ENCODE measurements around the gene CPZ.

The CPZ gene

DNA sequence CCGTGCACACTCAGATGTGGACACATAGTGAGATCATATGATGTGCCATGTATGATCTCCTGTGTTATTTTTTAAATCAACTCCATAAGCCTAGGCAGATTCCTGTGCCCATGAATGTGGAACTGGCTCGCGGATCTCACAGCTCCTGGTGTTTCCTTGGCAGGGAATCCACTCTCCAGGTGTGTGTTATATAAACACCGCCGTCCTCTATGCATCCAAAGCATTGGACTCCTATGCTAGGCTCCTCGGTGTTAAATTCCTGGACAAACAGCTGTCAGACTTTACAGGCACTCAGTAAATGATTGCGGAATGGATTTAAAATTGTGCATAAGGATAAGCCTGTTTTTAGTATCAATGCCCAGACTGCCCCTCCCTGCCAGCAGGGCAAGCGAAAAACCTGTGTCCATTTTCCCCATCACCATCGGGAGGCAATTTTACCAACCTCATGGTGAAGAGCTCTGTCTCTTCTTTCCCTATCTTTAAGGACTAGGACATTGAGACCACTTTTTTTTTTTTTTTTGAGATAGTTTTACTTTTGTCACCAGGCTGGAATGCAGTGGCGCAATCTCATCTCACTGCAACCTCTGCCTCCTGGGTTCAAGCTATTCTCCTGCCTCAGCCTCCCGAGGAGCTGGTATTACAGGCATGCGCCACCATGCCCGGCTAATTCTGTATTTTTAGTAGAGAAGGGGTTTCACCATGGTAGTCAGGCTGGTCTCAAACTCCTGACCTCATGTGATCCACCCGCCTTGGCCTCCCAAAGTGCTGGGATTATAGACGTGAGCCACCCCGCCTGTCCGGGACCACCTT lies 36.0 kb upstream of the CPZ start:
- TF ChIP-seq, protein P1, sequence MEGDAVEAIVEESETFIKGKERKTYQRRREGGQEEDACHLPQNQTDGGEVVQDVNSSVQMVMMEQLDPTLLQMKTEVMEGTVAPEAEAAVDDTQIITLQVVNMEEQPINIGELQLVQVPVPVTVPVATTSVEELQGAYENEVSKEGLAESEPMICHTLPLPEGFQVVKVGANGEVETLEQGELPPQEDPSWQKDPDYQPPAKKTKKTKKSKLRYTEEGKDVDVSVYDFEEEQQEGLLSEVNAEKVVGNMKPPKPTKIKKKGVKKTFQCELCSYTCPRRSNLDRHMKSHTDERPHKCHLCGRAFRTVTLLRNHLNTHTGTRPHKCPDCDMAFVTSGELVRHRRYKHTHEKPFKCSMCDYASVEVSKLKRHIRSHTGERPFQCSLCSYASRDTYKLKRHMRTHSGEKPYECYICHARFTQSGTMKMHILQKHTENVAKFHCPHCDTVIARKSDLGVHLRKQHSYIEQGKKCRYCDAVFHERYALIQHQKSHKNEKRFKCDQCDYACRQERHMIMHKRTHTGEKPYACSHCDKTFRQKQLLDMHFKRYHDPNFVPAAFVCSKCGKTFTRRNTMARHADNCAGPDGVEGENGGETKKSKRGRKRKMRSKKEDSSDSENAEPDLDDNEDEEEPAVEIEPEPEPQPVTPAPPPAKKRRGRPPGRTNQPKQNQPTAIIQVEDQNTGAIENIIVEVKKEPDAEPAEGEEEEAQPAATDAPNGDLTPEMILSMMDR (IDR thresholded peaks at IDR 0.05; ENCODE audit: borderline replicate concordance, control extremely low read depth, extremely low read depth, insufficient read depth, missing control alignments), result no peak
- DNase-seq (ENCODE audit: low spot score), result no peak
- in situ Hi-C loops (cut with MboI; ENCODE audit: low sequenced_read_pairs, unreplicated experiment), result no loop called here

DNA sequence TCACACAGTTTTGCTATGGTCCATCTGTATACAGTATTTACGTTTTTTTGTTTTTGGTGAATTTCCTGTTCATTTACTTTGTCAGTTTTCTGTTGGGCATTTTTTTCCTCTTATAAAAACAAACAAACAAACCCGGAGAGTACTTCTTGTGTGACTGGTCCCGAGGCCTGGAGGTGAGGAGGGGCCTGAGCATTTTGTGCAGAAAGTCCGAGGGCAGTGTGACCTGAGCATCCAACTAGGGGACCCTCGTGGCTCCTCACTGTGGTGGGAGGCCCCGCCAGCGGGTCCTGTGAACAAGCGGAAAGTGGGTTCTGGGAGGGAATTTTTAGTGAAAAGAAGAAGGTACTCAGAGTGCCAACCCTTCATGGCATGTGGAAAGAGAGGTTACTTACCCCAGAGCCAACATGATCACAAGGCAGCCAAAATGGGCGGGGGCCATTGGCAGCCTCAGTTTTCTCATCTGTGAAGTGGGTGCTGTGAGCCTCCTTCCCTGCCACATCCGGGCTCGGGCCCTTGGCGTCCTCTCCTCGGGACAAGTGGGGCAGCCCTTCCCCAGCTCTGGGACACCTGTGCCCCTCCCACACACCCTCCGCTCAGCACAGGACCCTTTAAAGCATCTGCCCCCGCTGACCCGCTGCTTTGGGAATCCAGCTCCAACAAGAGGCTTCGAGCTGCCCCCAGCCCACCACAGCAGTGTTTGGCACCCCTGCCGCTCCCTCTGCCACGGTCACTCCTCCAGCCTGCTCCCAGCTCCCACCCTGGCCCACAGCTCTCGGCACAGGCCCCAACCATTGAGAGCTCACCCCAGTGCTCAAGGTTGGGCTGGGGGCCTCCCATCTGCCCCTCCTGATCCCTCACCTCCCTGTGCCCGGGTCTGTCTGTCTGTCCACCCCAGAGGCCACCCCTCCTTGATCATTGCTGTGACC lies 35.2 kb upstream of the CPZ start:
- in situ Hi-C loops (cut with MboI; ENCODE audit: low sequenced_read_pairs, unreplicated experiment), result no loop called here
- TF ChIP-seq, protein P1 (IDR thresholded peaks at IDR 0.05; ENCODE audit: borderline replicate concordance, control extremely low read depth, extremely low read depth, insufficient read depth, missing control alignments), result no peak
- DNase-seq (ENCODE audit: low spot score), result no peak

DNA sequence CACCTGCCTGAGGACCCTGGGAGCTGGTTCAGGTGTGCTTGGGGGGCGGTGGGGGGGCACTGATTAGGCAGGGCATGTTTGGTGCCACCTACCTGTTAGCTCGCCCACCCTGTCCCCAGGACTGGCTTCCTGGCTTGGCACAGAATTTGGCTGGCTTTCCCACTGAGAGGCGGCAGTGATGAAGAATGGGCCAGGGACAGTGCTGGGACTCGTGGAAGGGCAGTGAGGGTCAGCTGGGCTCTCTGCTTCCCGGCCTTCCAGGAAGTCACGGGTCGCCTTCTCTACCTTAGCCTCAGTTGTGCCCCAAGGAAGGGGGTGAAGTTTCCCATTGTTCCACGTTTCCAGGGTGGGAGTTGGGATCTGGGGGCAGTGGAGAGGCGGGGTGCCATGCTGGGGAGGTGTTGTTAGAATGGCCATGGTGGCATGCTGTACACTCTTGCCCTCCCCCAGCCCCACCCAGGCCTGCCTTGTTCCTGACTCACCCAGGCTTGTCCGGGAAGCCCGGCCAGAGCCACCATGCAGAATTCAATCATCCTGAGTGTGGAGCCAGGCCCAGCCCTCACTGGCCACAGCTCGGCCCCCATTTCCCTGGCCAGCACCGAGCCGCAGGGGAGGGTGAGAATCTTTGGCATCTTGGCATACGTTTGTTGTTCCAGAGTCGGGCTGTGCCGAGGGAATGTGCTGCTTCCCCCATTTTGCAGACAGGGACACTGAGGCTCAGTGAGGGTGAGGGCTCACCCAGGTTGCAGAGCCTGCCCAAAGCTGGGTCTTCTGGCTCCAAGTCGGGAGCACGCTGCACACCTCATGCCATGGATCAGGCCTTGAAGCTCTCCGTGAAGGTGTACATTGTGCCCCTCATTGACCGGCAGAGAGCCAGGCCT lies 34.2 kb upstream of the CPZ start:
- DNase-seq (ENCODE audit: low spot score), result no peak
- in situ Hi-C loops (cut with MboI; ENCODE audit: low sequenced_read_pairs, unreplicated experiment), result no loop called here
- TF ChIP-seq, protein P1 (IDR thresholded peaks at IDR 0.05; ENCODE audit: borderline replicate concordance, control extremely low read depth, extremely low read depth, insufficient read depth, missing control alignments), result no peak

DNA sequence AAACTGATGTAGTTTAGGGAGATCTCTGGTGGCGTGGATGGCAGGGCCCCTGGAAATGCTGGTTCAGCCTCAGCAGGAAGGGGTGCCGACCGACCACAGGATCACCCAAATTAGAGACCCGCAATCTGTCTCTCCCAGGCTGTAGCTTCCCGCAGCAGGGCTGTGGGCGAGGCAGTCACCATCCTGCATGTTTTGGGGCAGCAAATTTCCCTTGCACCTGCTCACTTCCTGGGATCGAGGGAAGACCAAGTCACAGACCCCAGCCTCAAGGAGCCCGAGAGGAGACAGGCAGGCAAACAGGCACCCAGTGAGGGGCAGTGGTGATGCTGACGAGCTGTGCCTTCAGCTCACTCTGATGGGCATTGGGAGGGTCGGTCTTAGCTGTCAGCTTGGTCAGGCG lies 33.6 kb upstream of the CPZ start:
- in situ Hi-C loops (cut with MboI; ENCODE audit: low sequenced_read_pairs, unreplicated experiment), result no loop called here
- TF ChIP-seq, protein P1 (IDR thresholded peaks at IDR 0.05; ENCODE audit: borderline replicate concordance, control extremely low read depth, extremely low read depth, insufficient read depth, missing control alignments), result no peak
- no peak for DNase-seq (ENCODE audit: low spot score)

DNA sequence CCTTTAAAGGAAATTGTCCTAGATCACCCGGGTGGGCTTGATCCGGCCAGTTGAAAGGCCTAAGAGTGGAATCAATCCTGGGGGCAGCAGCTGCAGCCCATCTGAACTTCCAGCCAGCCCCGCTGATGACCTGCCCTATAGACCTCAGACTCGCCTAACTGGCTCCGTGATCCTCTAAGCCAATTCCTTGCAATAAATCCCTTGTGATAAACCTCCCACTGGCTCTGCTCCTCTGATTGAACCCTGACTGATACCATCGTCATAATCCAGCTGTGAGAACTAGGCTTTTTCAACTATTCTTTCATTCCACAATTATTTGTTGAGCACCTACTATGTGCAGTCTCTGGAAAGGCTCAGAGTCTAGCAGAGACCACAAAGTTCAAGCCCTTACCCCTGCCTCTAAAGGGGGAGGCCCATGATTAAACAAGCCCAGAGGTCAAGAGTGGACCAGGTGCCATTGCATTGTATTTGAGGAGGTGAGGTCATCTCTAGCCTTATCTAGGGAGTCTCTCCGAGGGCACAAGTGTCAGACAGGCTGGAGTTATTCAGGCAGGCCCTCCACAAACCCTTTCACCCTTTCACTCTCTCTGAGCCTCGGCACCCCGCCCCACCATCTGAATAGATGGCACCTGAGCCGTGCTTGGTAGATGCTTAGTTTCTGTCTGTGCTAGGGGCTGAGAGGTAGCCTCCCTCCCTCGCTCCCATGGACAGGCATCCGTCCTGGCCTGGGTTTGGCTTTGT lies 32.9 kb upstream of the CPZ start:
- TF ChIP-seq, protein P1 (IDR thresholded peaks at IDR 0.05; ENCODE audit: borderline replicate concordance, control extremely low read depth, extremely low read depth, insufficient read depth, missing control alignments), result no peak
- no peak for DNase-seq (ENCODE audit: low spot score)
- in situ Hi-C loops (cut with MboI; ENCODE audit: low sequenced_read_pairs, unreplicated experiment), result no loop called here

Measured in GM13976 (cell line).